GM19035 (cell line): ENCODE results near the gene RDX.
A peak's percentile ranks its signal among the peaks of the same experiment; 100 is the strongest.
"Not testable (repeated sequence)": the region's sequence is repeated elsewhere in the genome, so short reads cannot be mapped to it uniquely, and the experiment has no call there.

Experiments used
- ATAC-seq: cut with Tn5 transposase; IDR thresholded peaks from one replicate; pipeline ENCODE4 v1.9.1; 2021; ENCODE audit not compliant: unreplicated experiment

RDX gene

GRCh38 chr11:110305169-110306018 is 9.0 kb upstream of the RDX start:
- no peak for ATAC-seq

DNA sequence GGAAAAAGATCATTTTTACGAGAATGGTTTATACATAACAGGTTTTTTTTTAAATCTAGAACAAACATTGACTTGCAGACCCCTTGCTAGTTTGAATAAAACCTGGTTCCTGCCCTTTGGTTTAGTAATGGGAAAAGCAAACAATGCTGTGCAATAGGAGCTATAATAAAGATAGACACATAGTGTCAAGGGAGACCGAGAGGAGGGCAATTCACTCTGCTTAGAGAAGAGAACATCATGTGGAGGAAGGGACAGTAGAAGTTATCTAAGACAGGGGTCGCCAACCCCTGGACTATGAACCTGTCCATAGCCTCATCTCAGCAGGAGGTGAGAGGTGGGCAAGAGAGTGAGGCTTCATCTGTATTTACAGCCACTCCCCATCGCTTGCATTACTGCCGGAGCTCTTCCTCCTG is 7.0 kb upstream of the RDX start:
- no peak for ATAC-seq

- ATAC-seq, result no peak
Observed at GRCh38 chr11:110301577-110301976, 5.2 kb upstream of the RDX start.

DNA sequence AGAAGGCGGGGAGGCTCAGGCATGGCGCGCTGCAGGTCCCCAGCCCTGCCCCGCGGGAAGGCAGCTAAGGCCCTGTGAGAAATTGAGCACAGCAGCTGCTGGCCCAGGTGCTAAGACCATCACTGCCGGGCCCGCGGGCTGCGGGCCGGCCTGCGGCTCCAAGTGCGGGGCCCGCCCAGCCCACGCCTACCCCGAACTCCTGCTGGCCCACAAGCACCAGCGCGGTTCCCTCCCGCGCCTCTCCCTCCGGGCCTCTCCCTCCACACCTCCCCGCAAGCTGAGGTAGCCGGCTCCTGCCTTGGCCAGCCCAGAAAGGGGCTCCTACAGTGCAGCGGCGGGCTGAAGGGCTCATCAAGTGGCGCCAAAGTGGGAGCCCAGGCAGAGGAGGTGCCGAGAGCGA is 4.6 kb upstream of the RDX start:
- no peak for ATAC-seq

- ATAC-seq, result no peak
Observed at GRCh38 chr11:110299006-110299785, 2.8 kb upstream of the RDX start.

GRCh38 chr11:110298301-110298765 is 1.9 kb upstream of the RDX start:
- no peak for ATAC-seq

DNA sequence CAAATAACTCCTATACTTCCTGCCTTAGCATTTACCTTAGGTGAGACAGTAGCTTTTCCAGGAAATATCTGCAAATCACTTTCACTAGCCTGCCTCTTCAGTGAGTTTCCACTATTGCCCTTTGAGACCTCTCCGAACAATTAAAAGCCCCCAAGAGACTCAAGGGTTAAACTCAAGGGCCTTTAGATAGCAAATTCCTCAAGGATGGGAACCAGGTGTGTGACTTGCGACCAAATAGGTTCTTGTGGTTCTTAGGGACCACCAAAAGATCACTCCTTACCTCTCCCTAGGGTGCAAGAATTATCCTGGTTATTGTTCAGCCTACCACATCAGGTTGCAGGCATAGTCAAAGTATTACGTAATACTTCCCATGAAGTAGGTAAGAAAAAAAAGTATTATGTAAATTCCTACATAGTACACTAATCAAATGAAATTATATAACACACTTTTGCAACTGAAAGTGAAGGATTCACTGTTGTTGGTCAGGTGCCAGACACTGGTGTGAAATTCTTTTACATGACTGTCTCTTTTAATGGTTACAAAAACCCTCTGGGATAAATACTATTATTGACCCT is 1.4 kb upstream of the RDX start:
- ATAC-seq, result no peak

GRCh38 chr11:110297076-110297725 is 787 bp upstream of the RDX start:
- no peak for ATAC-seq

GRCh38 chr11:110295531-110296225 is 736 bp downstream of the RDX start:
- peak; percentile 66 for ATAC-seq

DNA sequence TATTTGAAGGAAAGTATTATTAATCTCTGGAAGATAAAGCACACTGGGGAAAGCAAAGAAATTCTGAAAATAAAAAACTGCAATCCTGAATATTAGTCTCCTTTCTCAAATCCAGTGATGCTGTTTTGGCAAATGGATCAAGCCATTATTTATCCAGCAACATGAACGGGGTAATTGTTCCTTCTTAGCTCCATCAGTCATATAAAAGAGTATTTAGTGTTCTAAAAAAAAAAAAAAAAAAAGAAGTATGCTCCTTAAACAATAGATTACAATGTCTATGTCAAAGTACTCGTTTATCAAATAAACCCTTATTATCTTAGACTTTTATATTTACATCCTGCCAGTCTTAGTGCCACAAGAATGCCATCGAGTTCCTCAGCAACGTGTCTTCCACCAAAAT is 1.3 kb downstream of the RDX start:
- ATAC-seq, result no peak

DNA sequence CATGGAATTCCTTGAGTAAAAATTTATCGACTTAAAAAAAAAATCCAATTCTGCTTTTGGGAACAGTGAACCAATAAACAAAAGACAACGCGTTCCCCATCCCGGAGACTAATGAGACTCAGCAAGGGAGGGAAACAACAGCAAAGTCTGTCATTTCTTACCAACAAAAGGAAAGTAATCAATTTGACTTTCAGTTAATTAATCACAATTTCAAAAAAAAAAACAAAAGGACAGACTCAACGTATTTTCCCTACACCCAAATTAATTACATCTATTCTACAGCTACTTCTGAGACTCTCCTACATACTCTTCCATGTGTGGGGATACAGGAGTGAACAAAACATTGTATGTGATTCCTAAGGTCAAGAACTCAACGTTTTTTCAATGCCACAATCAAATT is 1.9 kb downstream of the RDX start:
- ATAC-seq, result no peak

GRCh38 chr11:110293389-110293788 is 3.0 kb downstream of the RDX start:
- ATAC-seq, result no peak

- not testable (repeated sequence) for ATAC-seq
Observed at GRCh38 chr11:110292146-110292545, 4.3 kb downstream of the RDX start.

DNA sequence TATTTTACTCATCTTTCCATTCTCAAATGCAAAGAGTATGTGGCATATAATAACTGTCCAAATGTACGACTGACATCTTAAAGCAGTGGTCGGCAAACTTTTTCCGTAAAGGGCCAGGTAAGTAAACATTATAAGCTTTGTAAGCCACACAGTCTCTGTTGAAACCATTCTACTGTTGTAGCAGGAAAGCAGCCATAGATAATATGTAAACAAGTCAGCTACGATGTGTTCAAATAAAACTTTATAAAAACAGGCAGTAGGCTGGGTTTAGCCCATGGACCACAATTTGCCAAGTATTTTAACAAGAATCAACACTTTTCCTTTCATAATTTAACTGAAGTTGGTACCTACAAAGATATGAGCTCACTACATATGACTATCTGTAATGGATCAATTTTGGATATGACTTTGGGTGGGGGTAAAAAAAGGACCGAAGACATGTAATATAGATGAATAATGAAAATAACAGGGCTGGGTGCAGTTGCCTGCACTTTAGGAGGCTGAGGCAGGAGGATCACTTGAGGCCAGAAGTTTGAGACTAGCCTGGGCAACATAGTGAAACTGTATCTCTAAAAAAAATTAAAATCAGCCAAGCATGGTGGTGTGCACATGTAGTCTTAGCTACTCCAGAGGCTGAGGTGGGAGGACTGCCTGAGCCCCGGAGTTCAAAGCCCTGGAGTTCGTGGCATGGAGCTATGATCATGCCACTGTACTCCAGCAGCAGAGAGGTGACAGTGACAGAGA is 5.7 kb downstream of the RDX start:
- no peak for ATAC-seq

DNA sequence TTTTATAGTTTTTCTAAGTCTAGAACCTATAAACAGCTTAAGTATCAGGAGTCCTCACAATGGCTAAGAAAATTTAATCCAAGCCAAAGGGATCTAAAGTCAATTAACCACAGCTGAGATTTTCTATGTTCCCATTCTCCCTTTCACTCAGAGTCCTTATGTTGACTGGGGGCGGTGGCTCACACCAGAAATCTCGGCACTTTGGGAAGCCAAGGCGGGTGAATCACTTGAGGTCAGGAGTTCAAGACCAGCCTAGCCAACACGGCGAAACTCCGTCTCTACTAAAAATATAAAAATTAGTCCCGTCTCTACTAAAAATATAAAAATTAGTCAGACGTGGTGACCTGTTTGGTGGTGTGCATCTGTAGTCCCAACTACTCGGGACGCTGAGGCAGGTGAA is 6.9 kb downstream of the RDX start:
- no peak for ATAC-seq

DNA sequence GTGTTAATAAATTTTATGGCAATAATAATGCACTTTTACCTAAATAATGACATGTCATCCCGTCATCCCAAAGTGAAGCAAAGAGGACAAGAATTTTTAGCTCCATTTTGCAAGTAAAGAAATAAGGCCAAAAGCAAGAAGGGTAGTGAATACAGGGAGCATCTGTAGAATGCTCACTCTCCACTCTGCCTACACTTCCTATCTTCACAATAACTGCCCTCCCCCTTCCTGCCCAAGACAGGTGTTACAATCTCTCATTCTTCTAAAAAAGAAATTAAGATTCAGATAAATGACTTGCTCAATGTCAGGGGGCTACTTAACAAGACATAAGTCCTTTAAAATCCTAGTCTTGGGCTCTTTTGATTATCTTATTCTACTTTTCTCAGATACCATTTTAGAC is 8.9 kb downstream of the RDX start:
- ATAC-seq, result no peak

GRCh38 chr11:110286298-110287040 is 9.9 kb downstream of the RDX start:
- no peak for ATAC-seq

GRCh38 chr11:110283862-110284261 is 12.6 kb downstream of the RDX start:
- ATAC-seq, result no peak

DNA sequence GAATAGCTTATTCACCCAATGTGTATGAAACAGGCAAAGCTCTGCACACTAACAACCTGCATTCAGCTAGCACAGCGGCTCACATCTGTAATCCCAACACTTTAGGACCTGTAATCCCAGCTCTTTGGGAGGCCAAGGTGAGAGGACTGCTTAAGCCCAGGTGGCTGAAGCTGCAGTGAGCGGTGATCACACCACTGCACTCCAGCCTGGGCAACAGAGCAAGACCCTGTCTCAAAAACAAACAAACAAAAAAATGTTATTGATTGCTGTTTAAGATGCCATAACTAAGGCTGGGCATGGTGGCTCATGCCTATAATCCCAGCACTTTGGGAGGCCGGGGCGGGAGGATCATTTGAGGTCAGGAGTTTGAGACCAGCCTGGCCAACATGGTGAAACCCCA is 15.8 kb downstream of the RDX start:
- not testable (repeated sequence) for ATAC-seq
